Type B pancreatic cell (in vitro differentiated cells): ENCODE data around the gene FOXP4. TPM values are rescaled to one million over a fixed set of nuclear protein-coding genes. Genes with fewer than 3 reads are reported as not detected.

Source experiments
- DNase-seq: peaks from one replicate; pipeline ENCODE4 v3.0.0; 2021; ENCODE audit warnings: mixed read lengths; ENCODE audit not compliant: unreplicated experiment; ENCODE audit errors: extremely low spot score
- H3K27ac Mint-ChIP-seq: 2 replicates; pipeline ENCODE4 v1.8.0; 2021; ENCODE audit warnings: mild to moderate bottlenecking, mixed read lengths
- H3K27me3 Mint-ChIP-seq: 2 replicates; pipeline ENCODE4 v1.8.0; 2021; ENCODE audit warnings: mixed read lengths
- H3K36me3 Mint-ChIP-seq: 2 replicates; pipeline ENCODE4 v1.8.0; 2021; ENCODE audit warnings: mixed read lengths
- H3K4me1 Mint-ChIP-seq: one replicate; pipeline ENCODE4 v1.8.0; 2021; ENCODE audit warnings: mixed read lengths; ENCODE audit not compliant: unreplicated experiment
- H3K4me3 Mint-ChIP-seq: 2 replicates; pipeline ENCODE4 v1.8.0; 2021; ENCODE audit warnings: mild to moderate bottlenecking, mixed read lengths
- H3K9me3 Mint-ChIP-seq: 2 replicates; pipeline ENCODE4 v1.8.0; 2021; ENCODE audit warnings: mixed read lengths
- CTCF ChIP-seq: fragments of 200-600 bp; sonication (generic); conservative IDR thresholded peaks from 2 replicates; pipeline ENCODE4 v1.5.0; 2021; ENCODE audit warnings: antibody characterized with exemption, mild to moderate bottlenecking
- long read RNA-seq: library from polyadenylated mRNA; unstranded; transcript quantifications from one replicate; pipeline ENCODE4 v2.0.0, GENCODE V29; 2020
- total RNA-seq: library from RNA; stranded (reverse); gene quantifications from 2 replicates; pipeline ENCODE4 v1.2.1, GENCODE V29; 2021; ENCODE audit warnings: low replicate concordance

FOXP4 gene, protein sequence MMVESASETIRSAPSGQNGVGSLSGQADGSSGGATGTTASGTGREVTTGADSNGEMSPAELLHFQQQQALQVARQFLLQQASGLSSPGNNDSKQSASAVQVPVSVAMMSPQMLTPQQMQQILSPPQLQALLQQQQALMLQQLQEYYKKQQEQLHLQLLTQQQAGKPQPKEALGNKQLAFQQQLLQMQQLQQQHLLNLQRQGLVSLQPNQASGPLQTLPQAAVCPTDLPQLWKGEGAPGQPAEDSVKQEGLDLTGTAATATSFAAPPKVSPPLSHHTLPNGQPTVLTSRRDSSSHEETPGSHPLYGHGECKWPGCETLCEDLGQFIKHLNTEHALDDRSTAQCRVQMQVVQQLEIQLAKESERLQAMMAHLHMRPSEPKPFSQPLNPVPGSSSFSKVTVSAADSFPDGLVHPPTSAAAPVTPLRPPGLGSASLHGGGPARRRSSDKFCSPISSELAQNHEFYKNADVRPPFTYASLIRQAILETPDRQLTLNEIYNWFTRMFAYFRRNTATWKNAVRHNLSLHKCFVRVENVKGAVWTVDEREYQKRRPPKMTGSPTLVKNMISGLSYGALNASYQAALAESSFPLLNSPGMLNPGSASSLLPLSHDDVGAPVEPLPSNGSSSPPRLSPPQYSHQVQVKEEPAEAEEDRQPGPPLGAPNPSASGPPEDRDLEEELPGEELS
- 62.2 and 100 TPM in 2 replicates for total RNA-seq
- long read RNA-seq, partial matches to known transcripts = 0 of 1 reads
- long read RNA-seq, other reads (novel, unspliced or antisense) = 1 of 1 reads

DNA sequence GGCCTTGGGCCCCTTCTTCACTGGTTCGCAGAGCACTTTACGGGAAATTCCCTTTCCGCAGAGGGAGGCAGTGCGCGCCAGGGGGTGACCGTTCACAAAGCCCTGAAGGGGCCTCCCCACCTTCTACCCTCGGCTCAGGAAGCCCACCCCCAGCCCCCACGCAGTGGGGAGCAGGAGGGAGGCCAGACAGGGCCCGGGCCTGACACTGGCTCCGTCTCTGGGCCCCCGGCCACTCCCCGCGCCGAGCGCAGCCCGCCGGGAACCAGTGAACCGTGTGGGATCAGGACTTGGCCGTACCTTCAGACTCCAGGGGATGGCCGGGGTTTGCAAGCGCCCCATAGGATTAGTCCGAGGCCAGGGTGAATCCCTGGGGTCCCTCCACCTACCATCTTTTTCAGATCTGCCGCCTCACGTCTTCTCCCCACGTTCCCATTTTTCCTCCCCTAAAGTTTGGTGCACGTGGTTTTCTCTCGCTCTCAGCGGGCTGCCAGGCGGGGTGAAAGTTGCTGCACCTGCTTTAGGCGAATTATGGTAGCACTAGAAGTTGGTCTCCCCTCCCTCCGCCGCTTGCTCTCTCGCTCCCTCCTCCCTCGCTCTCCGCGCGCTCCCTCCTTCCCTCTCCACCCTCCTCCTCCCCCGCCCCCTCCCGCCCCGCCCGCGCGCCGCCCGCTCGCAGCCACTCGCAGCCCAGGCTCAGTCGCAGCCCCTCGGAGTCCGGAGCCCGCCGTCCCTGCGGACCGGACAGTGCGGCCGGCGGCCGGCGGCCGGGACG, at the start of gene FOXP4:
FOXP4 (plus strand) TSS at position 679 of the 772 bp plus-strand sequence. CDS start 19,380 bp downstream, outside the sequence.
- peak; percentile 90 for DNase-seq
- Mint-ChIP-seq H3K9me3 (no peaks in the 10 kb centered on the region), H3K27ac (peak within 1 kb of the TSS; percentile 86), H3K36me3 (peaks cover 7% of the 10 kb centered on the region), H3K4me1 (peaks cover 50% of the 10 kb centered on the region), H3K4me3 (peak within 1 kb of the TSS; percentile 98), H3K27me3 (peaks cover 7% of the 10 kb centered on the region)
- no peak for TF ChIP-seq CTCF

- Mint-ChIP-seq H3K9me3 (no peaks in the 10 kb centered on the region), H3K27me3 (peaks cover 35% of the 10 kb centered on the region), H3K27ac (no peak overlapping the region), H3K36me3 (no peaks in the 10 kb centered on the region), H3K4me3 (no peak overlapping the region), H3K4me1 (peaks cover 37% of the 10 kb centered on the region)
- no peak for TF ChIP-seq CTCF
- no peak for DNase-seq
These were observed 48.6 kb upstream of the FOXP4 start for GRCh38 chr6:41497573-41497972.

- TF ChIP-seq CTCF = no peak
- no peak overlapping the region for H3K4me3 Mint-ChIP-seq
- H3K27ac Mint-ChIP-seq = no peak overlapping the region
- H3K27me3 Mint-ChIP-seq = peaks cover 35% of the 10 kb centered on the region
- no peak for DNase-seq
- H3K36me3 Mint-ChIP-seq = no peaks in the 10 kb centered on the region
- H3K4me1 Mint-ChIP-seq = peaks cover 36% of the 10 kb centered on the region
- no peaks in the 10 kb centered on the region for H3K9me3 Mint-ChIP-seq
These were observed 48.2 kb upstream of the FOXP4 start for GRCh38 chr6:41497994-41498393.

- no peak for TF ChIP-seq CTCF
- H3K27me3 Mint-ChIP-seq = peaks cover 31% of the 10 kb centered on the region
- H3K9me3 Mint-ChIP-seq = no peaks in the 10 kb centered on the region
- H3K4me3 Mint-ChIP-seq = peak overlapping the region; percentile 24
- no peak overlapping the region for H3K27ac Mint-ChIP-seq
- H3K36me3 Mint-ChIP-seq = no peaks in the 10 kb centered on the region
- peaks cover 36% of the 10 kb centered on the region for H3K4me1 Mint-ChIP-seq
- DNase-seq = no peak
These were observed 47.1 kb upstream of the FOXP4 start for GRCh38 chr6:41498968-41499599.

- Mint-ChIP-seq H3K27ac (no peak overlapping the region), H3K4me3 (no peak overlapping the region), H3K9me3 (no peaks in the 10 kb centered on the region), H3K4me1 (peaks cover 32% of the 10 kb centered on the region), H3K36me3 (no peaks in the 10 kb centered on the region), H3K27me3 (peaks cover 35% of the 10 kb centered on the region)
- TF ChIP-seq CTCF = no peak
- DNase-seq = no peak
These were observed 45.6 kb upstream of the FOXP4 start for GRCh38 chr6:41500561-41500960.
